A549 treated with GW870086 at 1 μM for 4 hours (cell line): ENCODE measurements around the gene MIXL1. TPM values are rescaled to one million over a fixed set of nuclear protein-coding genes. Genes with fewer than 3 reads are reported as not detected.

Source experiments
- total RNA-seq: library from RNA; stranded (reverse); fragments of 200-300 nt; extraction: Qiagen RNA extraction; gene quantifications from 5 replicates; pipeline ENCODE4 v1.2.3, GENCODE V29; 2022; ENCODE audit warnings: low read depth

The MIXL1 gene
- not detected in 5 replicates for total RNA-seq

GRCh38 chr1:226223157-226223785 lies at the start of gene MIXL1:
Gene MIXL1 (plus strand): TSS chr1:226223664. CDS start chr1:226223682, 18 bp downstream.

GRCh38 chr1:226186124-226187018 lies 37.1 kb upstream of the MIXL1 start, which contains the start of gene ACBD3:
Gene ACBD3 (minus strand): TSS chr1:226186741. CDS start chr1:226186675, 66 bp downstream.

Other genes with a start within 250 kb of the MIXL1 start
- gene SDE2, start 224.3 kb upstream of the MIXL1 start, total RNA-seq = 6.9 to 9.4 TPM (median 8.2 TPM) in 5 replicates
- gene H3-3A, start 160.9 kb upstream of the MIXL1 start, total RNA-seq = 406 to 451 TPM (median 427 TPM) in 5 replicates
- 20.3 to 29.9 TPM (median 25.1 TPM) in 5 replicates for gene ACBD3, start 36.9 kb upstream of the MIXL1 start, total RNA-seq
- gene LIN9, start 85.5 kb downstream of the MIXL1 start, total RNA-seq = 5.7 to 7.8 TPM (median 7.4 TPM) in 5 replicates
- gene PARP1, start 184.4 kb downstream of the MIXL1 start, total RNA-seq = 94.3 to 122 TPM (median 112 TPM) in 5 replicates